DOHH2 (cell line): ENCODE measurements around the gene ZNF276.

ENCODE experiments used
- H3F3A ChIP-seq: fragments of 200-600 bp; sonication (generic), shearing (Covaris generic); 2 replicates; pipeline ENCODE4 v1.6.0; 2016; ENCODE audit warnings: antibody characterized with exemption, mild to moderate bottlenecking; ENCODE audit not compliant: control insufficient read depth, insufficient read depth
- H3K27ac ChIP-seq: fragments of 200-600 bp; sonication (generic); 2 replicates; pipeline ENCODE4 v1.5.1; 2014; ENCODE audit warnings: low read depth, mild to moderate bottlenecking, low read length, moderate library complexity
- H3K27me3 ChIP-seq: fragments of 200-600 bp; sonication (generic); 2 replicates; pipeline ENCODE4 v1.6.1; 2014; ENCODE audit warnings: mild to moderate bottlenecking, low read length, mixed read lengths; ENCODE audit not compliant: control insufficient read depth
- H3K36me3 ChIP-seq: fragments of 200-600 bp; sonication (generic); 2 replicates; pipeline ENCODE4 v1.6.1; 2014; ENCODE audit warnings: mild to moderate bottlenecking, low read length, moderate library complexity, mixed read lengths; ENCODE audit not compliant: control insufficient read depth
- H3K4me1 ChIP-seq: fragments of 200-600 bp; sonication (generic); 2 replicates; pipeline ENCODE4 v1.6.1; 2014; ENCODE audit warnings: mild to moderate bottlenecking, low read length, mixed read lengths; ENCODE audit not compliant: control insufficient read depth
- H3K4me2 ChIP-seq: fragments of 200-600 bp; sonication (generic); 2 replicates; pipeline ENCODE4 v1.6.0; 2014; ENCODE audit warnings: mild to moderate bottlenecking, low read length, moderate library complexity
- H3K4me3 ChIP-seq: fragments of 200-600 bp; sonication (generic); 2 replicates; pipeline ENCODE4 v1.5.1; 2014; ENCODE audit warnings: mild to moderate bottlenecking, low read length, mixed read lengths
- H3K79me2 ChIP-seq: fragments of 200-600 bp; sonication (generic); 2 replicates; pipeline ENCODE4 v1.6.1; 2014; ENCODE audit warnings: mild to moderate bottlenecking, low read length, mixed read lengths; ENCODE audit not compliant: control insufficient read depth
- H3K9me2 ChIP-seq: fragments of 200-600 bp; sonication (generic); replicated peaks from 2 replicates; pipeline ENCODE4 v1.6.1; 2014; ENCODE audit warnings: mild to moderate bottlenecking, low read length, mixed read lengths; ENCODE audit not compliant: control insufficient read depth
- H3K9me3 ChIP-seq: fragments of 200-600 bp; sonication (generic); 2 replicates; pipeline ENCODE4 v1.6.1; 2014; ENCODE audit warnings: antibody characterized with exemption, low read length, mixed read lengths; ENCODE audit not compliant: control insufficient read depth, insufficient read depth
- H4K20me1 ChIP-seq: fragments of 200-600 bp; sonication (generic); 2 replicates; pipeline ENCODE4 v1.6.0; 2014; ENCODE audit warnings: low read depth, mild to moderate bottlenecking, antibody characterized with exemption, low read length, moderate library complexity; ENCODE audit not compliant: control insufficient read depth, insufficient read depth
- CTCF ChIP-seq: fragments of 200-600 bp; sonication (generic); IDR thresholded peaks from one replicate; pipeline ENCODE4 v1.5.1; 2014; ENCODE audit warnings: antibody characterized with exemption, mild to moderate bottlenecking, low read depth, low read length; ENCODE audit not compliant: poor library complexity, severe bottlenecking
- EZH2phosphoT487 ChIP-seq: fragments of 200-600 bp; sonication (generic); IDR thresholded peaks from 2 replicates; pipeline ENCODE4 v1.6.1; 2017; ENCODE audit warnings: borderline replicate concordance, mild to moderate bottlenecking, antibody characterized with exemption, low read length, moderate library complexity, mixed read lengths

The ZNF276 gene

GRCh38 chr16:89729863-89730593 lies 8.7 kb downstream of the ZNF276 start:
- Histone ChIP-seq H3K4me3 (no peak overlapping the region), H3K36me3 (peaks cover 42% of the 10 kb centered on the region)

DNA sequence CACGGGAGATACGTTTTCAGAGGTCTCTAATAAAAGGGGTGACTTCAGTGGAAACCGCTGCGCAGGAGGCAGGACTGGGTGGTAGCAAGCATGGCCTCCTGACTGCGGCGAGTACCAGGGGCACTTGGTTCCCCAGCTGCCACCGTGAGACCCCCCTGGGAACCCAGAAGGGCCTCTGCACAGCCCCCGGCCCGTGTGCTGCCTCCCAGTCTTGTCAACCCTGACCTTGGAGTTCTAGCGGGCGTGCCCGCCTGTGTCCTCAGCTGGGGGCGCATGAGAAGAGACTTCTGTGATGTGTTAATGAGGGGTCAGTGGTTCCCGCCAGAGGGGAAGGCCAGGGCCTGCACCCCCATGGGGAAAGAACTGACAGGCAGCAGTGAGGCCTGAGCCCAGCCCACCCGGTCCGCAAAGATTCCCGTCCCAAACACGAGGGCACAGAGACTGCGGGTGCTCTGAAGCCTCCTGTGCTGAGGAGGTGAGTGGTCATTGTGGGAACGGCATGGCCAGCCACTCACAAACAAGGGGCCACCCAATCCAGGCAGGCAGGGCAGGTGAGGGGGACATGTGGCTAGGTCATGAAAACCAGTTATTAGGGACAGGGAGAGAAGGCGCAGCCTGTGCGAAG lies 9.4 kb downstream of the ZNF276 start:
- no peaks in the 10 kb centered on the region for H3K9me2 ChIP-seq
- peaks cover 3% of the 10 kb centered on the region; the same call in 1 of the 2 replicates for H4K20me1 ChIP-seq
- H3K27me3 ChIP-seq: no peaks in the 10 kb centered on the region
- peaks cover 22% of the 10 kb centered on the region for H3F3A ChIP-seq
- no peak overlapping the region for H3K4me2 ChIP-seq
- no peak overlapping the region for H3K27ac ChIP-seq
- no peaks in the 10 kb centered on the region for H3K4me1 ChIP-seq
- H3K9me3 ChIP-seq: no peaks in the 10 kb centered on the region
- peaks cover 49% of the 10 kb centered on the region for H3K36me3 ChIP-seq
- no peak for TF ChIP-seq CTCF
- no peak for TF ChIP-seq EZH2phosphoT487
- no peak overlapping the region for H3K4me3 ChIP-seq
- H3K79me2 ChIP-seq: no peaks in the 10 kb centered on the region

More at GRCh38 chr16:89729863-89730593, 8.7 kb downstream of the ZNF276 start:
- Histone ChIP-seq H3K4me2 (no peak overlapping the region), H3K4me1 (no peaks in the 10 kb centered on the region), H3K27me3 (no peaks in the 10 kb centered on the region), H3K27ac (no peak overlapping the region), H3K9me2 (no peaks in the 10 kb centered on the region), H3K9me3 (no peaks in the 10 kb centered on the region), H4K20me1 (peaks cover 3% of the 10 kb centered on the region; the same call in 1 of the 2 replicates), H3F3A (peaks cover 18% of the 10 kb centered on the region), H3K79me2 (no peaks in the 10 kb centered on the region)
- no peak for TF ChIP-seq CTCF
- TF ChIP-seq EZH2phosphoT487: no peak

GRCh38 chr16:89732142-89732917 lies 11.0 kb downstream of the ZNF276 start:
- no peaks in the 10 kb centered on the region for H3K9me2 ChIP-seq
- H3K79me2 ChIP-seq: peaks cover 5% of the 10 kb centered on the region
- H3F3A ChIP-seq: peaks cover 22% of the 10 kb centered on the region
- H3K4me2 ChIP-seq: no peak overlapping the region
- peaks cover 8% of the 10 kb centered on the region for H4K20me1 ChIP-seq
- no peaks in the 10 kb centered on the region for H3K4me1 ChIP-seq
- TF ChIP-seq EZH2phosphoT487 (no peak), CTCF (no peak)
- no peaks in the 10 kb centered on the region for H3K9me3 ChIP-seq
- H3K27me3 ChIP-seq: no peaks in the 10 kb centered on the region
- no peak overlapping the region for H3K4me3 ChIP-seq
- peaks cover 61% of the 10 kb centered on the region for H3K36me3 ChIP-seq
- no peak overlapping the region for H3K27ac ChIP-seq
